ENCODE data around the gene CERCAM.

GRCh38 chr9:128486201-128486600, 65.5 kb downstream of the CERCAM start:
- TF ChIP-seq POLR2A (IDR thresholded peaks at IDR 0.05) (no peak), CTCF (IDR thresholded peaks at IDR 0.05) (no peak)

Data from sigmoid colon (tissue), 3 donors.